ACC112 (cell line): ENCODE results near the gene NDUFAF8.
A peak's percentile ranks its signal among the peaks of the same experiment; 100 is the strongest.

ENCODE experiments used
- H2AFZ ChIP-seq: fragments of 200-600 bp; sonication (generic); one replicate; pipeline ENCODE4 v1.6.0; 2017; ENCODE audit warnings: antibody characterized with exemption, low read length; ENCODE audit not compliant: unreplicated experiment
- H3K27ac ChIP-seq: fragments of 200-600 bp; sonication (generic); 2 replicates; pipeline ENCODE4 v1.5.1; 2014; ENCODE audit warnings: low read depth, mild to moderate bottlenecking, antibody characterized with exemption, low read length, moderate library complexity
- H3K27me3 ChIP-seq: fragments of 200-600 bp; sonication (generic); 2 replicates; pipeline ENCODE4 v1.6.1; 2014; ENCODE audit warnings: mild to moderate bottlenecking, antibody characterized with exemption, low read length, moderate library complexity, mixed read lengths; ENCODE audit not compliant: insufficient read depth
- H3K36me3 ChIP-seq: fragments of 200-600 bp; sonication (generic); 2 replicates; pipeline ENCODE4 v1.6.1; 2016; ENCODE audit warnings: mild to moderate bottlenecking, antibody characterized with exemption, low read length, moderate library complexity, mixed read lengths; ENCODE audit not compliant: insufficient read depth
- H3K4me1 ChIP-seq: fragments of 200-600 bp; sonication (generic); one replicate; pipeline ENCODE4 v1.6.1; 2016; ENCODE audit warnings: low read length, mixed read lengths; ENCODE audit not compliant: insufficient read depth, unreplicated experiment, control insufficient read depth
- H3K4me3 ChIP-seq: fragments of 200-600 bp; sonication (generic); 2 replicates; pipeline ENCODE4 v1.5.1; 2014; ENCODE audit warnings: mild to moderate bottlenecking, low read depth, low read length
- H3K79me2 ChIP-seq: fragments of 200-600 bp; sonication (generic); one replicate; pipeline ENCODE4 v1.6.0; 2016; ENCODE audit warnings: low read length; ENCODE audit not compliant: control insufficient read depth, unreplicated experiment, insufficient read depth

Gene NDUFAF8

GRCh38 chr17:81278831-81279230 is 39.7 kb downstream of the NDUFAF8 start:
- no peaks in the 10 kb centered on the region for H3K27me3 ChIP-seq
- H3K36me3 ChIP-seq = peaks cover 16% of the 10 kb centered on the region; the same call in 1 of the 2 replicates
- H3K4me3 ChIP-seq = no peak overlapping the region
- H3K27ac ChIP-seq = peak overlapping the region; percentile 44; the same call in 1 of the 2 replicates
- H3K79me2 ChIP-seq = no peaks in the 10 kb centered on the region
- peaks cover 6% of the 10 kb centered on the region for H3K4me1 ChIP-seq
- no peak overlapping the region for H2AFZ ChIP-seq

DNA sequence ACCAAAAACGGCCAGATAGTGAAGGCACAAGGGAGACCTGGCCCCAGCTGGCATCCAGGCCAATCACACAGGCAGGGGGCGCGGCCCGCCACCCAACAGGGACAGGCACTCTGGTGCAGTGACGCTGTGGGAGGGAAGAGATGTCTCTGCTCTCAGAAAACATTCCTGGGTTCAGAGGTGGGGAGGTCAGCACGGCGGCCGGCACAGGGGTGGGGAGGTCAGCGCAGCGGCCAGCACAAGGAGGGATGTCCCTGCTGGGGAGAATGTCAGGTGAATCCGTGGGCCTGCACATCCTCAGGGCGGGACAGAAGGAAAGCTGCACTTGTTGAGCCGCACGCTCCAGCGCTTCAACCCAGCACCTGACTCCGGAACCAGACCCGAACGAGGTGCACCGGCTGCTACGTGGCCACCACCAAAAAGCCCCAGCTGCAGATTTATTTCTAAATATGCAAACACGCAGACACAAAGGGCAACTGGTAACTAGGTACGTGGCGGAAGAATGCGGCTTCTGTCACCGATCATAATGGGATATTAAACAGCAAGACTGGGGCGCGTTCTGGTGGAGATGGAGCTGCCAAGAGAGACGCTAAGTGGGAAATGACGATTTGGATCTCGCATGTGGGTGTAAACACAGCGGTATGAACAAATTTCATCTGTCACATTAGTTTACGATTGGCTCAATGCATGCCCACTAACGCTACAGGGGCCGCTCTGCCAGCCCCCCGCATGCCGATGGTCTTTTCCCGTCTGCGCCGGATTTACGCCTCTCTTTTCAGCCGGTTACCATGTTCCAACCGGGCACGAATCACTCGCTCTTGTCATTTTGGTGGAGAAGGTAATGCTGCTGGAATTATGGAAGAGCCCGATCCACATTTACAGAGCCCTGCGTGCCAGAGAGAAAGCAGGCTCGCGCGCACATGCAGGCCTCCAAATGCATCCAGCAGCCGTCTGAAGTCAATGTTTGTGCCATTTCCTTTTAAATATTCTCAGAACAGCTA is 40.5 kb downstream of the NDUFAF8 start:
- peaks cover 9% of the 10 kb centered on the region; the same call in 1 of the 2 replicates for H3K36me3 ChIP-seq
- peaks cover 6% of the 10 kb centered on the region for H3K4me1 ChIP-seq
- no peak overlapping the region for H3K27ac ChIP-seq
- no peaks in the 10 kb centered on the region for H3K27me3 ChIP-seq
- no peak overlapping the region for H2AFZ ChIP-seq
- H3K79me2 ChIP-seq = peaks cover 5% of the 10 kb centered on the region
- no peak overlapping the region for H3K4me3 ChIP-seq

- H2AFZ ChIP-seq = no peak overlapping the region
- no peak overlapping the region for H3K4me3 ChIP-seq
- peaks cover 13% of the 10 kb centered on the region for H3K4me1 ChIP-seq
- peaks cover 4% of the 10 kb centered on the region; the same call in 1 of the 2 replicates for H3K36me3 ChIP-seq
- no peak overlapping the region for H3K27ac ChIP-seq
- H3K27me3 ChIP-seq = no peaks in the 10 kb centered on the region
- peaks cover 12% of the 10 kb centered on the region for H3K79me2 ChIP-seq
Measured at GRCh38 chr17:81280571-81280970, 41.5 kb downstream of the NDUFAF8 start.

DNA sequence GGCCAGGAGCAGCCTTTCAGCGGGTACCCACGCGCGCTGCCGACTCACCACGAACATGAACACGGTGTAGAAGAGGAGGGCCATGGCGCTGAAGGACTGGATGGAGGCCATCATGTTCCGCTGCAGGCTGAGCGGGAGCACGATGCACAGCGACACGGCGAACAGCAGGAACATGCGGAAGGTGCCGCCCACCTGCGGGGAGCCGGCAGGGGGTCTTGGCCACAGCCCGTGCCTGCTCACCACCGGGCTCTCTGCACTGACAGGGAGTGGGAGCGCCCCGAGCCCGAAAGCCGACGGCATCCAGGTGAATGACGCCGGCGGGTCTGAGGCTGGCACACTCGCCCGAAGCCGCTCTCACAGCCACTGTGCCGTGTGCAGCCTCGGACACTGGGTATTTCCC is 43.0 kb downstream of the NDUFAF8 start:
- Histone ChIP-seq H3K36me3 (no peaks in the 10 kb centered on the region), H3K79me2 (peaks cover 26% of the 10 kb centered on the region), H3K4me3 (no peak overlapping the region), H2AFZ (no peak overlapping the region), H3K27me3 (no peaks in the 10 kb centered on the region), H3K27ac (no peak overlapping the region), H3K4me1 (peaks cover 21% of the 10 kb centered on the region)

GRCh38 chr17:81282876-81283275 is 43.8 kb downstream of the NDUFAF8 start:
- Histone ChIP-seq H3K4me1 (peaks cover 21% of the 10 kb centered on the region), H3K36me3 (no peaks in the 10 kb centered on the region), H3K4me3 (no peak overlapping the region), H3K79me2 (peaks cover 28% of the 10 kb centered on the region), H3K27me3 (no peaks in the 10 kb centered on the region), H2AFZ (no peak overlapping the region), H3K27ac (no peak overlapping the region)

- Histone ChIP-seq H3K4me3 (peak overlapping the region; percentile 80), H3K36me3 (0 out of 2 replicates have a peak, but pooled peaks cover 3% of the 10 kb centered on the region), H3K79me2 (peaks cover 34% of the 10 kb centered on the region), H3K27ac (peak overlapping the region; percentile 75), H2AFZ (peak overlapping the region; percentile 91), H3K4me1 (peaks cover 15% of the 10 kb centered on the region), H3K27me3 (no peaks in the 10 kb centered on the region)
Measured at GRCh38 chr17:81285179-81285878, 46.2 kb downstream of the NDUFAF8 start.

- peaks cover 15% of the 10 kb centered on the region for H3K4me1 ChIP-seq
- peak overlapping the region; percentile 80 for H3K4me3 ChIP-seq
- peak overlapping the region; percentile 75 for H3K27ac ChIP-seq
- 0 out of 2 replicates have a peak, but pooled peaks cover 3% of the 10 kb centered on the region for H3K36me3 ChIP-seq
- peaks cover 38% of the 10 kb centered on the region for H3K79me2 ChIP-seq
- peak overlapping the region; percentile 91 for H2AFZ ChIP-seq
- H3K27me3 ChIP-seq = no peaks in the 10 kb centered on the region
Measured at GRCh38 chr17:81285894-81286293, 46.8 kb downstream of the NDUFAF8 start.

GRCh38 chr17:81286491-81287145 is 47.5 kb downstream of the NDUFAF8 start:
- H3K4me3 ChIP-seq = no peak overlapping the region
- H3K79me2 ChIP-seq = peaks cover 45% of the 10 kb centered on the region
- H3K4me1 ChIP-seq = peaks cover 15% of the 10 kb centered on the region
- H2AFZ ChIP-seq = no peak overlapping the region
- H3K27me3 ChIP-seq = no peaks in the 10 kb centered on the region
- H3K36me3 ChIP-seq = 0 out of 2 replicates have a peak, but pooled peaks cover 3% of the 10 kb centered on the region
- H3K27ac ChIP-seq = no peak overlapping the region; the same call in 1 of the 2 replicates

DNA sequence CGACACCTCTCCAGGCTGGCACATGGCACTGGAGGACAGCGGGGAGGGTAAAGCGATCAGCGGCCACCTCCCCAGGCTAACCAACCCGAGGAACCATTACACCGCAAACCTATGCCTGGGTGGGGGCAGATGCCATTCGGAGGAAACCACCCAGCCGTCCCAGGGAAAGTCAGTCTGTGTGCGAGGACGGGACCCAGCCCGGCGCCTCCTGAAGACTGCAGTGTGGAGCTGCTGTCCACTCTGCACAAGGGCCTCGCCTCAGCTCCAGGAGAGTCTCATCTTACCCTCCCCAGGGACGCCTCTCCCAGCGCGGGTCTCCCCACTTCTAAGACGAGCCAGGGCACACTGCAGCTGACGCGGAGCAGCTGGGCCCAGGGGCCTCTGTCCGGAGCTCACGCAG is 48.0 kb downstream of the NDUFAF8 start:
- Histone ChIP-seq H3K36me3 (0 out of 2 replicates have a peak, but pooled peaks cover 3% of the 10 kb centered on the region), H3K4me1 (peaks cover 15% of the 10 kb centered on the region), H3K4me3 (no peak overlapping the region), H3K79me2 (peaks cover 47% of the 10 kb centered on the region), H3K27ac (no peak overlapping the region), H2AFZ (no peak overlapping the region), H3K27me3 (no peaks in the 10 kb centered on the region)

DNA sequence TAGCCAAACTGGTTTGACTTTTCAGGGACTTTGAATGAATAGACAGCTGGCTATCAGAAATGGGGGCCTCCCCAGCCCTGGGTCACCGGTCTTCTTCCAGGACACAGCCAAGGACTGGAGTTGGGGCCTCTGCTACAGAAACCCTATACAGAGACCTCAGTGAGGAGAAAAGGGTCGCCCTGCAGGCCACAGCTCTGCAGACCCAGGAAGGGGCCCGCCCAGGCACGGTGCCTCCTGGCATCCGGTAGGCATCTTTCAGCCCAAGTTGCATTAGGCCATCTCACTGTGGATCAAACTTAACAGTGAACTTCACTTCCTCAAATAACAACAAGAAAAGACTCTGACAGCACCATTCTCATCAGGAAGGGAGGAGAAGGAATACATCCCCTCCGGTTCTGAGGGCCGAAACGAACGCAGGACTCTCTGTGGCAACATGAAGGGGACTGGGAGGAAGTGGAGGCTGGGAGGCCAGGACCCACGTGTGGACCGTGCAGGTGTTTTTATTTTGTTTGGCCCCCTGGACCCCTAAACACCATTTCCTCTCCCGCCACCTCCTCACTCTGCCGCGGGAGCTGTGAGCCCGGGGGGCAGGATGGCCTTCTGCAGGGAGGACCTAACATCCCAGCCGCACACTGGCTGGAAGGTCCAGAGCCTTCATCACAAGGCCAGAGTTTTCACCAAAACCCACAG is 48.8 kb downstream of the NDUFAF8 start:
- H3K36me3 ChIP-seq = 0 out of 2 replicates have a peak, but pooled peaks cover 3% of the 10 kb centered on the region
- no peak overlapping the region for H3K27ac ChIP-seq
- peaks cover 51% of the 10 kb centered on the region for H3K79me2 ChIP-seq
- peaks cover 15% of the 10 kb centered on the region for H3K4me1 ChIP-seq
- H3K27me3 ChIP-seq = no peaks in the 10 kb centered on the region
- H2AFZ ChIP-seq = no peak overlapping the region
- H3K4me3 ChIP-seq = no peak overlapping the region
